GM19099 (cell line): ENCODE data around the gene NPPA.

Experiments
- POLR2A ChIP-seq: IDR thresholded peaks from 3 replicates; pipeline ENCODE4 v1.6.1; 2011; ENCODE audit warnings: low read depth; ENCODE audit not compliant: insufficient read length; ENCODE audit errors: extremely low read depth

Gene NPPA

GRCh38 chr1:11797525-11798216 lies 49.9 kb downstream of the NPPA start:
- TF ChIP-seq POLR2A: no peak

- TF ChIP-seq POLR2A: no peak
Observed at GRCh38 chr1:11796036-11796828, 51.4 kb downstream of the NPPA start.
